NCI-H2081 treated with DMSO at 0.1 percent for 48 hours (cell line): Measurements from ENCODE around the gene TGFA.
"Not testable (repeated sequence)": the region's sequence is repeated elsewhere in the genome, so short reads cannot be mapped to it uniquely, and the experiment has no call there.

Experiments
- DNase-seq: peaks from one replicate; lab custom pipeline; 2025; lab: John Stamatoyannopoulos, UW

The TGFA gene

GRCh38 chr2:70498054-70498453 is 55.6 kb downstream of the TGFA start:
- DNase-seq = no peak

- DNase-seq = no peak
These were observed 56.8 kb downstream of the TGFA start for GRCh38 chr2:70496819-70497218.

GRCh38 chr2:70494293-70494886 is 59.2 kb downstream of the TGFA start:
- no peak for DNase-seq

GRCh38 chr2:70490381-70490780 is 63.2 kb downstream of the TGFA start:
- DNase-seq = no peak

- no peak for DNase-seq
These were observed 64.5 kb downstream of the TGFA start for GRCh38 chr2:70489165-70489564.

- DNase-seq = no peak
These were observed 69.5 kb downstream of the TGFA start for GRCh38 chr2:70484086-70484485.

- DNase-seq = no peak
These were observed 71.2 kb downstream of the TGFA start for GRCh38 chr2:70482401-70482800.

- DNase-seq = no peak
These were observed 73.2 kb downstream of the TGFA start for GRCh38 chr2:70480468-70480867.

- no peak for DNase-seq
These were observed 73.8 kb downstream of the TGFA start for GRCh38 chr2:70479816-70480215.

- no peak for DNase-seq
These were observed 76.2 kb downstream of the TGFA start for GRCh38 chr2:70477441-70477844.

- DNase-seq = no peak
These were observed 78.4 kb downstream of the TGFA start for GRCh38 chr2:70475266-70475665.

- no peak for DNase-seq
These were observed 79.3 kb downstream of the TGFA start for GRCh38 chr2:70474256-70474848.

GRCh38 chr2:70473101-70473722 is 80.4 kb downstream of the TGFA start:
- DNase-seq = no peak

- no peak for DNase-seq
These were observed 81.3 kb downstream of the TGFA start for GRCh38 chr2:70472221-70472890.

GRCh38 chr2:70471129-70471528 is 82.5 kb downstream of the TGFA start:
- no peak for DNase-seq

GRCh38 chr2:70469961-70470360 is 83.7 kb downstream of the TGFA start:
- DNase-seq = no peak

- no peak for DNase-seq
These were observed 84.2 kb downstream of the TGFA start for GRCh38 chr2:70469435-70469834.

- DNase-seq = no peak
These were observed 84.7 kb downstream of the TGFA start for GRCh38 chr2:70468878-70469277.

- no peak for DNase-seq
These were observed 85.5 kb downstream of the TGFA start for GRCh38 chr2:70467831-70468779.

GRCh38 chr2:70467237-70467636 is 86.4 kb downstream of the TGFA start:
- no peak for DNase-seq

- DNase-seq = not testable (repeated sequence)
These were observed 87.0 kb downstream of the TGFA start for GRCh38 chr2:70466647-70467046.

- DNase-seq = no peak
These were observed 89.6 kb downstream of the TGFA start for GRCh38 chr2:70463997-70464396.
